ENCODE data around the gene CAPG. TPM values are rescaled to one million over a fixed set of nuclear protein-coding genes. Genes with fewer than 3 reads are reported as not detected.
"Not testable (repeated sequence)": the region's sequence is repeated elsewhere in the genome, so short reads cannot be mapped to it uniquely, and the experiment has no call there.

The CAPG gene
- total and polyA plus RNA-seq, 9 of the 15 experiments (the other 6 are each of a cell fraction or from before 2014, with no cell fraction given) = 10.6 to 90.4 (median 56.0) TPM

GRCh38 chr2:85383850-85384249 is 26.3 kb downstream of the CAPG start (continued):
- TF ChIP-seq PCBP1 (IDR thresholded peaks at IDR 0.05; ENCODE audit: low read depth, low read length, poor library complexity, severe bottlenecking) (no peak), KAT2B (IDR thresholded peaks at IDR 0.05; ENCODE audit: low read depth, low read length) (no peak), CTBP1 (IDR thresholded peaks at IDR 0.05; ENCODE audit: borderline replicate concordance) (peak; percentile 12; the same call in 1 of the 2 replicates), ID3 (CRISPR knock-in tag; IDR thresholded peaks at IDR 0.05) (no peak), ID3 (tag; IDR thresholded peaks at IDR 0.05) (no peak), MAFG (tag; conservative IDR thresholded peaks at IDR 0.05) (no peak), MGA (IDR thresholded peaks at IDR 0.05) (no peak)

GRCh38 chr2:85383151-85383550 is 27.0 kb downstream of the CAPG start:
- CTCF ChIA-PET (ENCODE audit: low intra/inter-chr PET ratio); H3K79me2 ChIP-seq (ENCODE audit: control insufficient read depth, insufficient read depth, low read length); BruUV-seq (replicated peaks); H3K27me3 ChIP-seq (ENCODE audit: control insufficient read depth in 2 of 2, insufficient read depth in 2 of 2, low read length in 2 of 2); H2AFZ ChIP-seq (ENCODE audit: low read depth, low read length); H3K9ac ChIP-seq (ENCODE audit: insufficient read depth in 1 of 2, low read depth in 2 of 2, low read length in 2 of 2); H4K20me1 ChIP-seq (replicated peaks; ENCODE audit: control insufficient read depth, insufficient read depth, low read length); DNase-seq (ENCODE audit: extremely low read depth in 1 of 4, low spot score in 3 of 4); intact Hi-C loops (cut with micrococcal nuclease); ATAC-seq; H3K36me3 ChIP-seq (ENCODE audit: control insufficient read depth, insufficient read depth, low read length); H3K9me3 ChIP-seq (replicated peaks; ENCODE audit: control insufficient read depth, insufficient read depth, low read depth, low read length); FAIRE-seq; in situ Hi-C loops (cut with MboI); H3K4me3 ChIP-seq; H3K9me1 ChIP-seq (ENCODE audit: control insufficient read depth, insufficient read depth, low read length); H3K4me2 ChIP-seq (ENCODE audit: insufficient read depth, low read length); H3K27ac ChIP-seq (ENCODE audit: extremely low read depth, low read depth, low read length); H3K4me1 ChIP-seq (replicated peaks in 1 of 2; ENCODE audit: control insufficient read depth in 2 of 2, insufficient read depth in 2 of 2, low read length in 2 of 2): not testable (repeated sequence)
- 73% methylated on average over 5 of the region's 5 CpGs for WGBS (ENCODE audit: insufficient coverage, low coverage, missing lambda C conversion rate)
- POLR2A ChIA-PET = interaction anchor here (0.6 to 5.3 kb wide), 8 partner anchors 9 to 195 kb away, joined by 3 to 22 read pairs (median 6); partner anchors contain the start of gene MAT2A
